ENCODE measurements around the gene IGSF23. TPM values are rescaled to one million over a fixed set of nuclear protein-coding genes. Genes with fewer than 3 reads are reported as not detected.
"Not testable (repeated sequence)": the region's sequence is repeated elsewhere in the genome, so short reads cannot be mapped to it uniquely, and the experiment has no call there.

IGSF23 gene
- total RNA-seq, 2 donors from 2014 or later, result not detected

- Mint-ChIP-seq H3K27ac (no peak overlapping the region), H3K4me1 (ENCODE audit: low read depth) (peaks cover 21% of the 10 kb centered on the region), H3K27me3 (ENCODE audit: low read depth) (no peaks in the 10 kb centered on the region), H3K9me3 (no peaks in the 10 kb centered on the region), H3K36me3 (ENCODE audit: insufficient read depth in 2 of 2) (no peaks in the 10 kb centered on the region), H3K4me3 (no peak overlapping the region)
- no peak for ATAC-seq (replicated peaks in 1 of 2)
- no peak for DNase-seq
Observed at GRCh38 chr19:44608391-44608821, 5.0 kb upstream of the IGSF23 start.

GRCh38 chr19:44609219-44609618, 4.1 kb upstream of the IGSF23 start:
- Mint-ChIP-seq H3K4me1 (ENCODE audit: low read depth) (peaks cover 21% of the 10 kb centered on the region), H3K27ac (no peak overlapping the region)
- no peak for ATAC-seq (replicated peaks in 1 of 2)

GRCh38 chr19:44610497-44610896, 2.9 kb upstream of the IGSF23 start:
- H3K4me1 Mint-ChIP-seq (ENCODE audit: low read depth), result peaks cover 21% of the 10 kb centered on the region
- not testable (repeated sequence) for H3K9me3 Mint-ChIP-seq; ATAC-seq (replicated peaks in 1 of 2); H3K36me3 Mint-ChIP-seq (ENCODE audit: insufficient read depth in 2 of 2); H3K27ac Mint-ChIP-seq; DNase-seq; H3K4me3 Mint-ChIP-seq; H3K27me3 Mint-ChIP-seq (ENCODE audit: low read depth)

More at GRCh38 chr19:44609219-44609618, 4.1 kb upstream of the IGSF23 start:
- Mint-ChIP-seq H3K9me3 (no peaks in the 10 kb centered on the region), H3K36me3 (ENCODE audit: insufficient read depth in 2 of 2) (no peaks in the 10 kb centered on the region), H3K4me3 (no peak overlapping the region), H3K27me3 (ENCODE audit: low read depth) (no peaks in the 10 kb centered on the region)
- no peak for DNase-seq

GRCh38 chr19:44611812-44612295, 1.5 kb upstream of the IGSF23 start:
- no peak overlapping the region for H3K27ac Mint-ChIP-seq
- no peaks in the 10 kb centered on the region for H3K27me3 Mint-ChIP-seq (ENCODE audit: low read depth)
- DNase-seq, result no peak
- no peaks in the 10 kb centered on the region for H3K36me3 Mint-ChIP-seq (ENCODE audit: insufficient read depth in 2 of 2)
- no peak overlapping the region for H3K4me3 Mint-ChIP-seq
- H3K4me1 Mint-ChIP-seq (ENCODE audit: low read depth), result peaks cover 19% of the 10 kb centered on the region
- no peak for ATAC-seq (replicated peaks in 1 of 2)
- no peaks in the 10 kb centered on the region for H3K9me3 Mint-ChIP-seq

GRCh38 chr19:44614313-44614712, 950 bp downstream of the IGSF23 start:
- H3K9me3 Mint-ChIP-seq, result no peaks in the 10 kb centered on the region
- no peak overlapping the region for H3K27ac Mint-ChIP-seq
- H3K4me1 Mint-ChIP-seq (ENCODE audit: low read depth), result peaks cover 3% of the 10 kb centered on the region
- ATAC-seq (replicated peaks in 1 of 2) (no peak), DNase-seq (no peak)
- no peaks in the 10 kb centered on the region for H3K36me3 Mint-ChIP-seq (ENCODE audit: insufficient read depth in 2 of 2)
- H3K4me3 Mint-ChIP-seq, result no peak overlapping the region
- no peaks in the 10 kb centered on the region for H3K27me3 Mint-ChIP-seq (ENCODE audit: low read depth)

- Mint-ChIP-seq H3K27ac (no peak overlapping the region), H3K9me3 (no peaks in the 10 kb centered on the region), H3K4me1 (ENCODE audit: low read depth) (no peaks in the 10 kb centered on the region), H3K27me3 (ENCODE audit: low read depth) (no peaks in the 10 kb centered on the region), H3K4me3 (no peak overlapping the region), H3K36me3 (ENCODE audit: insufficient read depth in 2 of 2) (no peaks in the 10 kb centered on the region)
- no peak for ATAC-seq (replicated peaks in 1 of 2)
- DNase-seq, result no peak
Observed at GRCh38 chr19:44615863-44616247, 2.5 kb downstream of the IGSF23 start.

GRCh38 chr19:44617110-44617880, 3.9 kb downstream of the IGSF23 start:
- ATAC-seq (replicated peaks in 1 of 2) (no peak), DNase-seq (no peak)
- H3K36me3 Mint-ChIP-seq (ENCODE audit: insufficient read depth in 2 of 2), result no peaks in the 10 kb centered on the region
- H3K27ac Mint-ChIP-seq, result no peak overlapping the region
- H3K27me3 Mint-ChIP-seq (ENCODE audit: low read depth), result no peaks in the 10 kb centered on the region
- H3K9me3 Mint-ChIP-seq, result no peaks in the 10 kb centered on the region
- H3K4me3 Mint-ChIP-seq, result no peak overlapping the region
- H3K4me1 Mint-ChIP-seq (ENCODE audit: low read depth), result no peaks in the 10 kb centered on the region

GRCh38 chr19:44618640-44619357, 5.4 kb downstream of the IGSF23 start:
- H3K27me3 Mint-ChIP-seq (ENCODE audit: low read depth), result no peaks in the 10 kb centered on the region
- no peak overlapping the region for H3K27ac Mint-ChIP-seq
- no peaks in the 10 kb centered on the region for H3K9me3 Mint-ChIP-seq
- no peaks in the 10 kb centered on the region for H3K4me1 Mint-ChIP-seq (ENCODE audit: low read depth)
- H3K4me3 Mint-ChIP-seq, result no peak overlapping the region
- ATAC-seq (replicated peaks in 1 of 2) (no peak), DNase-seq (no peak)
- H3K36me3 Mint-ChIP-seq (ENCODE audit: insufficient read depth in 2 of 2), result no peaks in the 10 kb centered on the region

- DNase-seq (no peak), ATAC-seq (replicated peaks in 1 of 2) (no peak)
- H3K4me3 Mint-ChIP-seq, result no peak overlapping the region
- H3K27ac Mint-ChIP-seq, result no peak overlapping the region
- no peaks in the 10 kb centered on the region for H3K9me3 Mint-ChIP-seq
- no peaks in the 10 kb centered on the region for H3K4me1 Mint-ChIP-seq (ENCODE audit: low read depth)
- H3K27me3 Mint-ChIP-seq (ENCODE audit: low read depth), result no peaks in the 10 kb centered on the region
- no peaks in the 10 kb centered on the region for H3K36me3 Mint-ChIP-seq (ENCODE audit: insufficient read depth in 2 of 2)
Observed at GRCh38 chr19:44620667-44621066, 7.3 kb downstream of the IGSF23 start.

- no peak overlapping the region for H3K4me3 Mint-ChIP-seq
- H3K27ac Mint-ChIP-seq, result no peak overlapping the region
- no peaks in the 10 kb centered on the region for H3K36me3 Mint-ChIP-seq (ENCODE audit: insufficient read depth in 2 of 2)
- ATAC-seq (replicated peaks in 1 of 2) (no peak), DNase-seq (no peak)
- peaks cover 5% of the 10 kb centered on the region for H3K27me3 Mint-ChIP-seq (ENCODE audit: low read depth)
- peaks cover 0 to 3% of the 10 kb centered on the region in 2 donors for H3K9me3 Mint-ChIP-seq
- no peaks in the 10 kb centered on the region for H3K4me1 Mint-ChIP-seq (ENCODE audit: low read depth)
Observed at GRCh38 chr19:44621367-44621766, 8.0 kb downstream of the IGSF23 start.

GRCh38 chr19:44623080-44623479, 9.7 kb downstream of the IGSF23 start:
- Mint-ChIP-seq H3K36me3 (ENCODE audit: insufficient read depth in 2 of 2) (no peaks in the 10 kb centered on the region), H3K4me3 (no peak overlapping the region), H3K4me1 (ENCODE audit: low read depth) (no peaks in the 10 kb centered on the region), H3K27ac (no peak overlapping the region), H3K9me3 (peaks cover 0 to 3% of the 10 kb centered on the region in 2 donors), H3K27me3 (ENCODE audit: low read depth) (peaks cover 10% of the 10 kb centered on the region)
- ATAC-seq (replicated peaks in 1 of 2) (no peak), DNase-seq (no peak)

- H3K4me1 Mint-ChIP-seq (ENCODE audit: low read depth), result no peaks in the 10 kb centered on the region
- no peak overlapping the region for H3K4me3 Mint-ChIP-seq
- no peak overlapping the region for H3K27ac Mint-ChIP-seq
- peaks cover 10% of the 10 kb centered on the region for H3K27me3 Mint-ChIP-seq (ENCODE audit: low read depth)
- H3K36me3 Mint-ChIP-seq (ENCODE audit: insufficient read depth in 2 of 2), result no peaks in the 10 kb centered on the region
- DNase-seq (no peak), ATAC-seq (replicated peaks in 1 of 2) (no peak)
- peaks cover 0 to 3% of the 10 kb centered on the region in 2 donors for H3K9me3 Mint-ChIP-seq
Observed at GRCh38 chr19:44623626-44624025, 10.3 kb downstream of the IGSF23 start.

GRCh38 chr19:44624840-44625354, 11.5 kb downstream of the IGSF23 start:
- Mint-ChIP-seq H3K9me3 (peaks cover 0 to 3% of the 10 kb centered on the region in 2 donors), H3K27me3 (ENCODE audit: low read depth) (peaks cover 10% of the 10 kb centered on the region), H3K4me3 (no peak overlapping the region), H3K4me1 (ENCODE audit: low read depth) (no peaks in the 10 kb centered on the region), H3K36me3 (ENCODE audit: insufficient read depth in 2 of 2) (no peaks in the 10 kb centered on the region), H3K27ac (no peak overlapping the region)
- no peak for ATAC-seq (replicated peaks in 1 of 2)
- DNase-seq, result no peak
